ENCODE results near the gene CFHR2. TPM values are rescaled to one million over a fixed set of nuclear protein-coding genes. Genes with fewer than 3 reads are reported as not detected.
"Not testable (repeated sequence)": the region's sequence is repeated elsewhere in the genome, so short reads cannot be mapped to it uniquely, and the experiment has no call there.

Gene CFHR2
- total RNA-seq (2014; rRNA removed; shearing (Covaris generic)) (not detected in 2 replicates), total RNA-seq (2022) (not detected in 2 replicates), Bru-seq, nascent RNA (not detected), BruChase-seq, experiment 1, labeled RNA remaining after a 6-hour chase (not detected), BruChase-seq, experiment 2, labeled RNA remaining after a 2-hour chase (not detected)
- long read RNA-seq: 0 reads

DNA sequence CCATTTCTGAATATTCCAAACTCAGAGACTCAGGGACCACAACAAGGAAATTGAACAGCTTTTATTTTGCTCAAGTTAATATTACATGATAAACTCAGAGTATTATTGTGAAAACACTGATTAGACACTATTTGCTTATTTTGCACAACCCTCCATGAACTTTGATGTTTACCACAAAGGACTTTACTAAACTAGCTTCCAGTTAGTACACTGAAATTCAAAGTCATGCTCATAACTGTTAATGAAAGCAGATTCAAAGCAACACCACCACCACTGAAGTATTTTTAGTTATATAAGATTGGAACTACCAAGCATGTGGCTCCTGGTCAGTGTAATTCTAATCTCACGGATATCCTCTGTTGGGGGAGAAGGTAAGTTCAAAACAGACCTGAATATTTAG lies at the start of gene CFHR2:
Gene CFHR2, plus strand, starts transcription at position 171 of the 400 bp plus-strand sequence. Its CDS starts 143 bp downstream, at position 314.
- H3K4me2 ChIP-seq (ENCODE audit: low read length); BruUV-seq (replicated peaks); H4K20me1 ChIP-seq (ENCODE audit: insufficient read depth, low read length); H3K36me3 ChIP-seq (ENCODE audit: insufficient read depth, low read length); CTCF ChIA-PET (ENCODE audit: unreplicated experiment); H3K9me3 ChIP-seq (ENCODE audit: low read length); H3K79me2 ChIP-seq (ENCODE audit: insufficient read depth, low read depth, low read length); H3K4me1 ChIP-seq (ENCODE audit: insufficient read depth, low read length, poor library complexity, severe bottlenecking); intact Hi-C loops (cut with micrococcal nuclease; ENCODE audit: unreplicated experiment); H2AFZ ChIP-seq (ENCODE audit: low read length); H3K9me2 ChIP-seq (ENCODE audit: insufficient read depth, low read length); H3K27ac ChIP-seq (ENCODE audit: low read depth, low read length, poor library complexity, severe bottlenecking); POLR2A ChIA-PET; DNase-seq (ENCODE audit: low spot score); H3K4me3 ChIP-seq (ENCODE audit: low read depth, low read length, poor library complexity, severe bottlenecking): not testable (repeated sequence)

DNA sequence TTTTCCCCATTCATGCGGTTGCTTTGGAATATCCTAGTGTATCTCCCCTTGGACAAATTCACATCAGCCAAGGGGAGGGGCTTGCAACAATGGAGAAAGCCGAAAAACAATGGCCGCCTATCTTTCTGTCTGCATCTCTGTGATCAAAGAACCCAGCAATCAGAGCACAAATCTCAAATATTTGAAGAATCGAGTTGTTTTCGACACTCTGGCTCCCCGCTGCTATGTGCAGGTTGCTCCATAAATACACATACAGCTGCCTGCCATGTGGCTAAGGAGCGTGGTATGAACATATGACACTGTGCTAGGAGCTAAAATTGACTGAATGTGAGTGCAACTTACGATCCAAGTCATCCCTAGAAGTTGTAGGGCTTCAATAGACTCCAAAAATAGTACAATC lies 47.2 kb upstream of the CFHR2 start:
- intact Hi-C loops (cut with micrococcal nuclease; ENCODE audit: unreplicated experiment): no loop called here
- CTCF ChIA-PET (ENCODE audit: unreplicated experiment): no interaction called here
- Histone ChIP-seq H3K27ac (ENCODE audit: low read depth, low read length, poor library complexity, severe bottlenecking) (no peak overlapping the region), H4K20me1 (ENCODE audit: insufficient read depth, low read length) (no peaks in the 10 kb centered on the region), H3K9me3 (ENCODE audit: low read length) (no peaks in the 10 kb centered on the region), H3K36me3 (ENCODE audit: insufficient read depth, low read length) (no peaks in the 10 kb centered on the region), H3K4me2 (ENCODE audit: low read length) (no peak overlapping the region), H3K9me2 (ENCODE audit: insufficient read depth, low read length) (no peaks in the 10 kb centered on the region), H3K4me1 (ENCODE audit: insufficient read depth, low read length, poor library complexity, severe bottlenecking) (no peaks in the 10 kb centered on the region), H2AFZ (ENCODE audit: low read length) (no peak overlapping the region), H3K79me2 (ENCODE audit: insufficient read depth, low read depth, low read length) (no peaks in the 10 kb centered on the region), H3K4me3 (ENCODE audit: low read depth, low read length, poor library complexity, severe bottlenecking) (no peak overlapping the region)
- TF ChIP-seq CTCF (conservative IDR thresholded peaks at IDR 0.05; ENCODE audit: low read length): no peak
- TF ChIP-seq EZH2phosphoT487 (IDR thresholded peaks at IDR 0.05; ENCODE audit: borderline replicate concordance, low read depth, low read length): no peak
- POLR2A ChIA-PET: no interaction called here
- BruUV-seq (replicated peaks): no TSS peak
- no peak for DNase-seq (ENCODE audit: low spot score)

GRCh38 chr1:196897158-196897828 lies 46.2 kb upstream of the CFHR2 start:
- H3K4me1 ChIP-seq (ENCODE audit: insufficient read depth, low read length, poor library complexity, severe bottlenecking): no peaks in the 10 kb centered on the region
- ChIA-PET POLR2A (no interaction called here), CTCF (ENCODE audit: unreplicated experiment) (no interaction called here)
- H3K27ac ChIP-seq (ENCODE audit: low read depth, low read length, poor library complexity, severe bottlenecking): no peak overlapping the region
- no peak for DNase-seq (ENCODE audit: low spot score)
- H3K9me2 ChIP-seq (ENCODE audit: insufficient read depth, low read length): no peaks in the 10 kb centered on the region
- no peak overlapping the region for H3K4me3 ChIP-seq (ENCODE audit: low read depth, low read length, poor library complexity, severe bottlenecking)
- TF ChIP-seq EZH2phosphoT487 (IDR thresholded peaks at IDR 0.05; ENCODE audit: borderline replicate concordance, low read depth, low read length) (no peak), CTCF (conservative IDR thresholded peaks at IDR 0.05; ENCODE audit: low read length) (no peak)
- BruUV-seq (replicated peaks): no TSS peak
- no peaks in the 10 kb centered on the region for H3K79me2 ChIP-seq (ENCODE audit: insufficient read depth, low read depth, low read length)
- no peaks in the 10 kb centered on the region for H4K20me1 ChIP-seq (ENCODE audit: insufficient read depth, low read length)
- intact Hi-C loops (cut with micrococcal nuclease; ENCODE audit: unreplicated experiment): no loop called here
- H2AFZ ChIP-seq (ENCODE audit: low read length): no peak overlapping the region
- no peaks in the 10 kb centered on the region for H3K9me3 ChIP-seq (ENCODE audit: low read length)
- H3K4me2 ChIP-seq (ENCODE audit: low read length): no peak overlapping the region
- H3K36me3 ChIP-seq (ENCODE audit: insufficient read depth, low read length): no peaks in the 10 kb centered on the region

Measured in OCI-LY7 (cell line).